Renal pelvis (tissue), 4 donors: ENCODE results near the gene OR51B2. TPM values are rescaled to one million over a fixed set of nuclear protein-coding genes. Genes with fewer than 3 reads are reported as not detected.
"Not testable (repeated sequence)": the region's sequence is repeated elsewhere in the genome, so short reads cannot be mapped to it uniquely, and the experiment has no call there.

Experiments
- DNase-seq: peaks from one replicate; pipeline ENCODE4 v3.0.0-alpha.2; 2013
- polyA plus RNA-seq, 3 donors: library from polyadenylated mRNA; unstranded; fragments of 120-200 nt; gene quantifications; one replicate each; pipeline ENCODE4 v1.2.1, GENCODE V29; 2013; ENCODE audit not compliant: insufficient read length in 3 of 3

OR51B2 gene
- polyA plus RNA-seq, 3 donors: not detected

DNA sequence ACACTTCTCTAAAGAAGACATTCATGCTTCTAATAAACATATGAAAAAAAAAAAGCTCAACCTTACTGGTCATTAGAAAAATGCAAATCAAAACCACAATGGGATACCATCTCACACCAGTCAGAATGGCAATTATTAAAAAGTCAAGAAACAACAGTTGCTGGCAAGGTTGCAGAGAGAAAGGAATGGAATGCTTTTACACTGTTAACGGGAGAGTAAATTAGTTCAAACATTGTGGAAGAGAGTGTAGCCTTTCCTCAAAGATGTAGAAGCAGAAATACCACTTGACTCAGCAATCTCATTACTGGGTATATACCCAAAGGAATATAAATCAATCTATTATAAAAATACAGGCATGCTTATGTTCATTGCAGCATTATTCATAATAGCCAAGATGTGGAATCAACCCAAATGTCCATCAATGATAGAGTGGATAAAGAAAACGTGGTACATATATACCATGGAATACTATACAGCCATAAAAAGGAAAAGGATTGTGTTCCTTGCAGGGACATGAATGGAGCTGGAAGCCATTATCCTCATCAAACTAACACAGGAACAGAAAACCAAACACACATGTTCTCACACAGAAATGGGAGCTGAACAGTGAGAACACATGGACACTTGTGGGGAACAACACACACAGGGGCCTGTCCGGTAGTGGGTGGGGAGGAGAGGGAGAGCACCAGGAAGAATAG, 10.6 kb downstream of the OR51B2 start:
- DNase-seq: not testable (repeated sequence)

DNA sequence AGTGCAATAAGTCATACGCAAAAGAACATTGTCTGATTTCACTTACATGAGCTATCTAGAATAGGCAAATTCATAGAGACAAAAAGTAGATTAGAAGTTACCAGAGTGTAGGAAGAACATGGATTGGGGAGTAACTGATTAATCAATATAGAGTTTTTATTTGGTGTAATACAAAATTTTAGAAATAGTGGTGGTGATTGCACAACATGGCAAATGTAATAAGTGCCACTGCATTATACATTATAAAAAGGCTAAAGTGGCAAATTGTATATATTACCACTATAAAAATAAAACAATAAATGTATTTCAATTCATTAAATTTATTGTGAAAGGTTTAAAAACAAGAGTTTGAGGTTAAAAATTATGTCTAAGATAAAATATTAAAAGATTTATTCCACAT, 13.7 kb downstream of the OR51B2 start:
- no peak for DNase-seq

DNA sequence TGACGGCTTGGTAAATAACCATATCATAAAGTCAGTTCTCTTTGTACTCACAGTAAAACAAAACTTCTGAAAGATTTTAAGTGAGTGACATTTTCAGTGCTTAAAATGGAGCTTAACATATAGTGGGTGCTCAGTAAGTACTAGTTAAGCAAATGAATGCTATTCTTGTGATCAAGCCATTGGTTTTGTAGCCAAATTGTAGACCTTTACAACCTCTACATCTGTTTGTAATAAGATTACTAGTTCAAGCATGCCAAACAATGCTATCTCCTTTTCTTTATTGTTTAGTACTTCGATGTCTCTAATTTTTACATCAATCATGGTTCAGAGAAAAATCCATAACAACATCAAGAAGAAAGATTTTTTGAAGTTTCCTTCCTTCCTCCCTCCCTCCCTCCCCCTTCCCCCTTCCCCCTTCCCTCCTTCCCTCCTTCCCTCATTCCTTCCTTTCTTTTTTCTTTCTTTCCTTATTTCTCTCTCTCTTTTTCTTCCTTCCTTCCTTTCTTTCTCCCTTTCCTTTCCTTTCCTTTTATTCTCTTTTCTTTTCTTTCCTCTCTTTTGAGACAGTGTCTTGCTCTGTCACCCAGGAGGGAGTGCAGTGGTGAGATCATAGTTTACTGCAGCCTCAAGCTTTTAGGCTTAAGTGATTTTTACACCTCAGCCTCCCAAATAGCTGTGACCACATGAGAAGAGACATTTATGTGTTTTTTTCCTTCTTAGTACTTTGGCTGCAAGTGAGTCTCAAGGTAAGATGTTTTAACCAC, 16.7 kb downstream of the OR51B2 start:
- DNase-seq: no peak

DNA sequence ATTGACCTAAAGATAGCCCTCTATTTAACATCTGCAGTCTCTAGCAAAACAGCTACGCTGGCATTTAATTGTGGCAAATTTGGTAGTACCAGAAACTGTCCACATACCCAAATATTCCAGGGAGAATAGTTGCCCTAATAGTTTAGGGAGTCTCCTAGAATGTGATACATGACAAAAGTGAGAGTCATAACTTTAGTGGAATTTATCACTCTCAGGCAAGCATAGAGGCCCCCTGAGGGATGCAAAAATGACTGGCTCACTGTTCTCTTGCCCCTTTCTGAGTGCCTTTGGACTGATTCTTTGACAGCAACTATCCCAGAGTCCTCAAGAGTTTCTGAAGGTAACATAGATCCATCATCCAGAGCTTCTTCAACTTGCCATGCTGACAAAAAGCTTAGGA, 20.1 kb downstream of the OR51B2 start:
- no peak for DNase-seq

DNA sequence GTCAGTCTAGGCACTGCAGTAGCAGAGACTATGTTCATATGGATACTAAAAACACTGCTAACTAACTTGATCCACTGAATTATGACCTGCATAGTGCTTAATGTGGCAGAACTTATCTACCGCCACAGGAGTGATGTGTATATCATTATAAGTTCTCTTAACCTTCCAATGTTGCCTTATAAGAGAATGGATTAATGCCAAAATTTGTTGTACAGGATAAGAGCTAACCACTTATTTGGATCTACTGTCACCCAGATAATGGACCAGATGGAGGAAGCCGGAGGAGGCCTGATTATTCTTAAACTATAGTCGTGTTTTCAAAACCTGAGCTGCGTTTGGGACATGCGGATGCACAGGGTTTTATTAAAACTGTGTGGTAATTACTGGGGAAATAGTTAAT, 20.5 kb downstream of the OR51B2 start:
- no peak for DNase-seq

DNA sequence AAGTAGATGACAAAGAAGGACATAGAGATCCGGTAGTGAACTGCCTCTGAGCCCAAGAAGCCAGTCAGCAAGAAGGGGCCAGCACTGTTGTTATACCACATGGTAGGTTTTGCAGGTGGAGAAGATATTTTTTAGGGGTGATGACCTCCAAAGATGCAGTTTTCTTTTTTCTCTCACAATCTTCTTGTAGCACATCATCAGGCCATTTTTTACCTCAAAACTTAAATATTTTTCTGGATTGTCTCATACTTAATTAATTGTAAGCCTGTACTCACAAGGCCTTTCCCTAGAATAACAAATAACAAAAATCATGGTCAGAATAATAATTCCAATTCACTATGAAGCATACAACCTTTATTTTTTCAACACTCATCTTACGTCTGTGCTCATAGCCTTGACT, 22.3 kb downstream of the OR51B2 start, which contains the start of gene OR51B4:
TSS of gene OR51B4 (minus strand) at position 101 of the 400 bp plus-strand sequence. CDS start at position 101, 0 bp downstream.
- no peak for DNase-seq

DNA sequence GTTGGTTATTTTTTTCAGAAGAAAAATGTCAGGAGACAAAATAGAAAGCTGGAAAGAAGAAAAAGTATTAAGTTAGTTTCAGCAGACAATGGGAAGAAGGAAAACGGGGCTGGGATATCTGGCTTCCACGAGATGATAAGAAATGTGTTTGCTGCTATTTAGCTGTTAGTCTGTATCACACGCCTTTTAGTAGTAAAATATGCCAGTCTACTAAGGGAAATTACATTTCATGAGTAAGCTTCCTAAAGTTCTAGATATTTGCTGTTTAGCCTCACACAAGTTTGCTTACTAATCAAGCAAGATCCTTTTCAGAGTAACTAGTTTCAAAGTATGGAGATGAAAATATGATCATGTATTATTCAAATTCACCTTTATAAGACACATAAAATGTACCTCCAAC, 23.8 kb downstream of the OR51B2 start:
- no peak for DNase-seq

DNA sequence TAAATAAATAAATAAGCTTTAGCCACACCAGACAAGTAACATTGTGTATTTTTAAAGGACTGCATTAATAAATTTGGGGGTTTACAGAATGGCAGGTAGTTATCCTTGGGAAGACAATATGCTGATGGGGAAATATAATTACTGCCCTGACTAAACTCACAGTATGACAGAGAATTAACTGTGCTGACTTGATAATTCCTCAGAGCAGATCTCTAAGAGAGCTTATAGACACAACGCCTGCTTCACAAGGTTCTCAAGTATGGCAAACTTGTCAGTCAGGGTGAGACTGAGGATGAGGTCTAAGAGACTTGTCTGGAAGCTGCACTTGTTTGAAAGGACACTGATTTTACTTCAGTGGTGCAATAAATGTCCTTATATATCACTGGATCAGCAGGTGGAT, 25.6 kb downstream of the OR51B2 start:
- DNase-seq: no peak

DNA sequence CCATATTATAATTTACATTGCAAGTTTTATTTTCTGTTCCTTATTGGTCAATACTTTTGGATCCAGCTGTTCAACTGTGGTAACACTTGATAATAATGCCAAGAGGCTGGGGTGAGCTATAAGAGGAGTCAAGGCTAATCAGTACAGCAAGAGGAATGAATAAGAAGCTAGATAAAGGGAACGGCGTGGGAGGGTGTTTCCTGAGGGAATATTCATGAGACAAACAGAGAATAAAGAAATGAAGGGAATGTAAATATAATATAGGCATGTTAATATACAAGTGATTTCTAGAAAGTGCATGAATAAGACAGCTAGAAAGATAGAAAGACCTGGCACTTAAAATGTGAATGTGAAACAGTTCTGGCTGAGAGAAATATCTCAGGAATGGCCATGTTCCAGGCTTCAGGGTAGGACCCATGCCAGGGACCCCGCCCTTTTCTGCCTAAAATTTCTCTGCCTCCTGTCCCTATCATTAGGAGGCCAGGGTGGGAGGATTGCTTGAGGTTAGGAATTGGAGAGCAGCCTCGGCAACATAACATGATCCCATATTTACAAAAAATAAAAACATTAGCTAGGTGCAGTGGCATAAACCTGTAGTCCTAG, 26.3 kb downstream of the OR51B2 start:
- DNase-seq: no peak

DNA sequence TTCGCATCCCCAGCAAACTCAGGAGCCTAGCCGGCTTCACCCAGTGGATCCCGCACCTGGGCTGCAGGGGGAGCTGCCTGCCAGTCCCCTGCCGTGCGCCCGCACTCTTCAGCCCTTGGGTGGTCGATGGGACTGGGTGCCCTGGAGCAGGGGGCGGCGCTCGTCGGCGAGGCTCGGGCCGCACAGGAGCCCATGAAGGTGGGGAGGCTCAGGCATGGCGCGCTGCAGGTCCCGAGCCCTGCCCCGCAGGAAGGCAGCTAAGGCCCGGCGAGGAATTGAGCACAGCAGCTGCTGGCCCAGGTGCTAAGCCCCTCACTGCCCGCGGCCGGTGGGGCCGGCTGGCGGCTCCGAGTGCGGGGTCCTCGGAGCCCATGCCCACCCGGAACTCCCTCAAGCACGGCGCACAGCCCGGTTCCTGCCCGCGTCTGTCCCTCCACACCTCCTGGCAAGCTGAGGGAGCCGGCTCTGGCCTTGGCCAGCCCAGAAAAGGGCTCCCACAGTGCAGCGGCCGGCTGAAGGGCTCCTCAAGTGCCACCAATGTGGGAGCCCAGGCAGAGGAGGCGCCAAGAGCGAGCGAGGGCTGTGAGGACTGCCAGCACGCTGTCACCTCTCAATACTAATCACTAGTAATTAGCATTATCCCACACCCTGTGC, 29.6 kb downstream of the OR51B2 start:
- not testable (repeated sequence) for DNase-seq

DNA sequence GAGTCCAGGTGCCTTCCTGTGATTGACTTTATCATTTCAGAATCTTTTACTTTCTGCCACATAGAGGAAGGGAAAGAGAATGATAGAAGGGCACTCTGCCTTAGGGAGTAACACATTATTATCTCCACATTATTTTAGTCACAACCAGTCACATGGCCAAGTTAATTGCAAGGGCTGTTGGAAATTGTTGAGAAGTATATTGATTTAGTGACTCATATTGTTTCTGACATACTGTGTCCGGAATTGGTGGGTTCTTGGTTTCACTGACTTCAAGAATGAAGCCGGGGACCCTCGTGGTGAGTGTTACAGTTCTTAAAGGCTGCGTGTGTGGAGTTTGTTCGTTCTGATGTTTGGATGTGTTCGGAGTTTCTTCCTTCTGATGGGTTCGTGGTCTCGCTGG, 31.1 kb downstream of the OR51B2 start:
- DNase-seq: no peak

DNA sequence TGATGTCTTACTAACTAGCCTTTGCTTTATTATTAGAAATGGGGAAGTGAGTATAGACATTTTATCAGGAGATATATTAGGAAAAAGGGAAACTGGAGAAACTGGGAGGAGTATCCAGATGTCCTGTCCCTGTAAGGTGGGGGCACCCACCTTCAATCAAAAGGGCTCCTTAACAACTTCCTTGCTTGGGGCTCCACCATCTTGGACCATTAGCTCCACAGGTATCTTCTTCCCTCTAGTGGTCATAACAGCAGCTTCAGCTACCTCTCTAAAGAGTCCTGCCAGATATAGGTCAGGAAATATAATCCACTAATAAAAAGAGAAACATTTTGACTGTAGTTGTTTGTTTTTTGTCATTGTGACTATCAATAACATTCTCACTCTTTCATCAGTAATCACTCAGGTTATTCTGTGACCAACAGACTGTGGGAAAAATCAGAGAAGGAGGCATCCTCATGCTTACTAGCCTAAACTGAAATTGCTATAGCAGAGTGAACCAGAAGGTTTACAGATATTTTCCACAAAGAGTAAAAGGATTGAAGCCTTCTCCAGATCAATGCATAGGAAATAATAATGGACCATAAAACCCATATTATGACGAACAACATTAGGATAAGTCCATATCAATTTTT, 32.8 kb downstream of the OR51B2 start:
- no peak for DNase-seq

DNA sequence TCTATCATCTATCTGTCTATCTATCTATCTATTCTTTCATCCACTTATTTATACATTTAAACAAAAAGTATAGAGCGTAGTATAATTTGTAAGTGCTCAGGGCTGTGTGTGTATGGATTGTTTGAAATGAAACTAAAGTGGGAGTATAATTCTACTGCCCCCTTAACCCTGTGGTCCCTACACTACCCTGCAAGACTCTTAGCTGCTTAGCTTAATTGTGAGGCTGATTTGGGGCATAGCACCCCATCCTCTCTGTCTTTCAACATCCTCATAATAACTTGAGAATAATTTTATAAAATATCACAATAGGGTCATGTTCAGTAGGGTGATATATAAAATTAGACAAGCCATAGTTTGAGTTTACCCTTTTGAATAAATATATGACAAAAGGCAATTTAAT, 34.0 kb downstream of the OR51B2 start:
- DNase-seq: no peak

DNA sequence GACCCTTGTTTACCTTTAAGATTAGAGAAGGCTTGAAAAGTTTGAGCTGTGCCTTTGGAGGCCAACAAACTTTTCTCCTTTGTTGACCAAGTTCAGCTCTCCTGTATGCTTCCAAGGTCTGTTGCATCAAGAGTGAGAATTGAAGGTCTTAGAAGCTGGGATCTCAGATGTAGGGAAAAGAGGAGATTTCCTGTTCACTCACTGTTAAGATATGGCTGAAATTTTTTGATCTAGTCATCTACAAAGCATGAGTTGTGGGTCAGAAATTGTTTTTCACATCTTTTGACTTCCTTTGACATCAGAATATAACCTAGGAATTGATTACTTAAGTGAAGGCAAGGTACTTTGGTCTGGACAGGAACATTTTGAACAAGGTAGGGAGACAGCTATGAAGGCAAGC, 34.4 kb downstream of the OR51B2 start:
- no peak for DNase-seq

DNA sequence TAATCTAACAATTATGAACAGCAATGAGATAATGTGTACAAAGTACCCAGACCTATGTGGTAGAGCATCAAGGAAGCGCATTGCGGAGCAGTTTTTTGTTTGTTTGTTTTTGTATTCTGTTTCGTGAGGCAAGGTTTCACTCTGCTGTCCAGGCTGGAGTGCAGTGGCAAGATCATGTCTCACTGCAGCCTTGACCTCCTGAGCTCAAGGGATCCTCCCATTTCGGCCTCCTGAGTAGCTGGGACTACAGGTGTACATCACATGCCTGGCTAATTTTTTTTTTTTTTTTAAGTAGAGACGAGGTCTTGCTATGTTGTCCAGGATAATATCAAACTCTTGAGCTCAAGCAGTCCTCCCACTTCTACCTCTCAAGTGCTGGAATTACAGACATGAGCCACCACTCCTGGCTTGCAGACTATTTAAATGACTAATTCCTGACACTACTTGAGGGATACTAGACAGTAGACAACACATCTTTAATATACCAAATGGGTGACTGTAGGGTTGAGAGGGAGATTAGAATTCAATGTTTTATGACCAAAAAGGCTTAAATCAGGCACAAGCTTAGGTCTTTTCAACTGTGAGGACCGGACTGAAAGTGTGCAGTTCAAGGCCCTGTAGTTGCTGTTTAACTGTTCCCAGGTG, 35.1 kb downstream of the OR51B2 start:
- DNase-seq: no peak

DNA sequence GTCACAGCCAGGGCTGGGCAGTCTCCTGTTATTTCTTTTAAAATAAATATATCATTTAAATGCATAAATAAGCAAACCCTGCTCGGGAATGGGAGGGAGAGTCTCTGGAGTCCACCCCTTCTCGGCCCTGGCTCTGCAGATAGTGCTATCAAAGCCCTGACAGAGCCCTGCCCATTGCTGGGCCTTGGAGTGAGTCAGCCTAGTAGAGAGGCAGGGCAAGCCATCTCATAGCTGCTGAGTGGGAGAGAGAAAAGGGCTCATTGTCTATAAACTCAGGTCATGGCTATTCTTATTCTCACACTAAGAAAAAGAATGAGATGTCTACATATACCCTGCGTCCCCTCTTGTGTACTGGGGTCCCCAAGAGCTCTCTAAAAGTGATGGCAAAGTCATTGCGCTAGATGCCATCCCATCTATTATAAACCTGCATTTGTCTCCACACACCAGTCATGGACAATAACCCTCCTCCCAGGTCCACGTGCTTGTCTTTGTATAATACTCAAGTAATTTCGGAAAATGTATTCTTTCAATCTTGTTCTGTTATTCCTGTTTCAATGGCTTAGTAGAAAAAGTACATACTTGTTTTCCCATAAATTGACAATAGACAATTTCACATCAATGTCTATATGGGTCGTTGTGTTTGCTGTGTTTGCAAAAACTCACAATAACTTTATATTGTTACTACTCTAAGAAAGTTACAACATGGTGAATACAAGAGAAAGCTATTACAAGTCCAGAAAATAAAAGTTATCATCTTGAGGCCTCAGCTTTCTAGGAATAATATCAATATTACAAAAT, 35.8 kb downstream of the OR51B2 start:
- DNase-seq: no peak

DNA sequence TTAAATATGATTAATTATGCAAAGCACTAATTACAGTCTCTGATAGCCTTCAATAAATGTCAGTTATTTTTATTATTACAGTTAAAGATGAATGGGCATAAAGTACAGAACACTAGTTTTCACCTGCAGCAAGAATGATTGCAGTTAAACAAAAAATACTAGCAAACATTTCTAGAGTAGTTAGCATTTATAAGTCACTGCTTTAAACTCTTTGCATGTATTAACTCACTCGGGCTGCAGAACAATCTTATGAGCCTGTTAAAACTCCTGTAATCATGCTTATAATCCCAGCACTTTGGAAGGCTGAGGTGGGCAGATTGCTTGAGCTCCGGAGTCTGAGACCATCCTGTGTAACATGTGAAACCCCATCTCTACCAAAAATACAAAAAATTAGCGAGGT, 37.2 kb downstream of the OR51B2 start:
- no peak for DNase-seq

DNA sequence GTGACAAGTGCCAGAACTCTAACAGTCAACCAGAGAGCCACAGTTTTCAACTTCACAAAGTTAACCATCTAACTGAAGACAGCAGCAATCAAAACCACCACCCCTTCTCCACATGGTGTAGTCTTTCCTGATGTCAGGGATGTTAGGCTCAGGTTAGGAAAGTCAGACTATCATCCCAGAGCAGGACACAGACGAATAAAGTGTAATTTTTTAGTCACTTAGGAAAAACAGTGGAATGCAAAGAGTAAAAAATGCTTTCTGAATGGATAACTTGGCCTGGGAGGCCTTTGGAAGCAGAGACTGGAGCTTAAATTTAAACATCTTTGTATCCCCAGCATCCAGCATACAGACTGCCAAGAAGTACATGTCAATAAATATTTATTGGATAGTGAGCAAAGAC, 37.7 kb downstream of the OR51B2 start:
- DNase-seq: no peak

DNA sequence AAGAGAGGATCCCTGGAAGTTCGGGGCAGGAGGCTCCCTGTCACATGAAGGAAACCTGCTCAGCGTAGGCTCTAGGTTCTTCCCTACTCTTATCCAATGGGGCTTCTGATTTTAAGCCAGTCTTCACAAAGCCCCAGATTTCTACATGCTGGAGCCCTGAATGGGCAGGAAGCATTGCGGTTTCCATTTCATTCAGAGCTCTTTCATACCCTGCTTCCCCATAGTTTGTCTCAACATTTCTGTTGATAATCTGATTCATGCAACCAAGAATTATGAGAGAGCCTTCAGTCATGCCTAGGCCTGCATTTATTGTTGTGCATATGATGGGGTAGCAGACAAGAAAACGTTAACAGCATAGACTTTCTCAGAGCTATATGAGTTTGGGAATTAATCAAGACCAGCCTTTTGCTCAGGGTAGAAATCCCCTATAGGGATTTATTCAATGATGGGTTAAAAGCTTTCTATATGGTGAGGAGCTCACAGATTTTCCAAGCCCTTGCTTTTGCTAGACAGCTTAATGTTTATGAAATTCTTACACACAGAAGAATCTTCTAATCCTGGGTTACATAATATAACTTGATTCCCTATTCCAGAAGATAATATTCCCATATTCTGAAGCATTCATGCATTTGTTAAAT, 38.3 kb downstream of the OR51B2 start:
- no peak for DNase-seq

DNA sequence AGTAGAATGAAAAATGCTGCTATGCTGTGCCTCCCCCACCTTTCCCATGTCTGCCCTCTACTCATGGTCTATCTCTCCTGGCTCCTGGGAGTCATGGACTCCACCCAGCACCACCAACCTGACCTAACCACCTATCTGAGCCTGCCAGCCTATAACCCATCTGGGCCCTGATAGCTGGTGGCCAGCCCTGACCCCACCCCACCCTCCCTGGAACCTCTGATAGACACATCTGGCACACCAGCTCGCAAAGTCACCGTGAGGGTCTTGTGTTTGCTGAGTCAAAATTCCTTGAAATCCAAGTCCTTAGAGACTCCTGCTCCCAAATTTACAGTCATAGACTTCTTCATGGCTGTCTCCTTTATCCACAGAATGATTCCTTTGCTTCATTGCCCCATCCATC, 39.5 kb downstream of the OR51B2 start:
- no peak for DNase-seq
